ENCODE results near the gene LRRC72. TPM values are rescaled to one million over a fixed set of nuclear protein-coding genes. Genes with fewer than 3 reads are reported as not detected.
A peak's percentile ranks its signal among the peaks of the same experiment; 100 is the strongest.

Gene LRRC72
- total and polyA plus RNA-seq, 2 experiments from 2014 or later: not detected

GRCh38 chr7:16581286-16581685, 54.7 kb downstream of the LRRC72 start:
- no peaks in the 10 kb centered on the region for H3K9me3 ChIP-seq (ENCODE audit: low read depth)

GRCh38 chr7:16583834-16584233, 57.2 kb downstream of the LRRC72 start:
- Histone ChIP-seq H3K27ac (no peak overlapping the region), H3K9me3 (ENCODE audit: low read depth) (no peaks in the 10 kb centered on the region), H3K27me3 (no peaks in the 10 kb centered on the region), H3K4me1 (ENCODE audit: low read depth) (no peaks in the 10 kb centered on the region), H3K4me3 (no peak overlapping the region), H3K36me3 (no peaks in the 10 kb centered on the region)
- DNase-seq (ENCODE audit: low read depth in 1 of 2, low spot score in 1 of 2): no peak
- TF ChIP-seq CTCF (IDR thresholded peaks at IDR 0.05; ENCODE audit: low read depth, low read length): no peak

More at GRCh38 chr7:16581286-16581685, 54.7 kb downstream of the LRRC72 start:
- no peak overlapping the region for H3K27ac ChIP-seq
- no peaks in the 10 kb centered on the region for H3K4me1 ChIP-seq (ENCODE audit: low read depth)
- no peak for TF ChIP-seq CTCF (IDR thresholded peaks at IDR 0.05; ENCODE audit: low read depth, low read length)
- H3K4me3 ChIP-seq: no peak overlapping the region
- H3K36me3 ChIP-seq: no peaks in the 10 kb centered on the region
- H3K27me3 ChIP-seq: no peaks in the 10 kb centered on the region
- DNase-seq (ENCODE audit: low read depth in 1 of 2, low spot score in 1 of 2): no peak

GRCh38 chr7:16585540-16585939, 58.9 kb downstream of the LRRC72 start:
- Histone ChIP-seq H3K36me3 (no peaks in the 10 kb centered on the region), H3K27ac (no peak overlapping the region), H3K9me3 (ENCODE audit: low read depth) (no peaks in the 10 kb centered on the region), H3K27me3 (no peaks in the 10 kb centered on the region), H3K4me3 (no peak overlapping the region), H3K4me1 (ENCODE audit: low read depth) (peaks cover 9% of the 10 kb centered on the region)
- no peak for DNase-seq (ENCODE audit: low read depth in 1 of 2, low spot score in 1 of 2)
- no peak for TF ChIP-seq CTCF (IDR thresholded peaks at IDR 0.05; ENCODE audit: low read depth, low read length)

- Histone ChIP-seq H3K36me3 (no peaks in the 10 kb centered on the region), H3K27me3 (no peaks in the 10 kb centered on the region), H3K27ac (no peak overlapping the region), H3K4me3 (no peak overlapping the region), H3K9me3 (ENCODE audit: low read depth) (no peaks in the 10 kb centered on the region), H3K4me1 (ENCODE audit: low read depth) (peaks cover 10% of the 10 kb centered on the region)
- no peak for TF ChIP-seq CTCF (IDR thresholded peaks at IDR 0.05; ENCODE audit: low read depth, low read length)
- peak in 1 of 2 donors; percentile 63 for DNase-seq (ENCODE audit: low read depth in 1 of 2, low spot score in 1 of 2)
Observed at GRCh38 chr7:16586081-16586874, 59.7 kb downstream of the LRRC72 start.

GRCh38 chr7:16587129-16587528, 60.5 kb downstream of the LRRC72 start:
- Histone ChIP-seq H3K36me3 (no peaks in the 10 kb centered on the region), H3K27ac (no peak overlapping the region), H3K4me1 (ENCODE audit: low read depth) (peaks cover 10% of the 10 kb centered on the region), H3K4me3 (no peak overlapping the region), H3K9me3 (ENCODE audit: low read depth) (no peaks in the 10 kb centered on the region), H3K27me3 (no peaks in the 10 kb centered on the region)
- no peak for TF ChIP-seq CTCF (IDR thresholded peaks at IDR 0.05; ENCODE audit: low read depth, low read length)
- no peak for DNase-seq (ENCODE audit: low read depth in 1 of 2, low spot score in 1 of 2)

Data from cardiac muscle cell (in vitro differentiated cells and primary cell).